GM19468 (cell line): ENCODE results near the gene CHAD.

ENCODE experiments used
- ATAC-seq: cut with Tn5 transposase; IDR thresholded peaks from one replicate; pipeline ENCODE4 v1.9.1; 2021; ENCODE audit warnings: mild to moderate bottlenecking, moderate library complexity, moderate number of reproducible peaks; ENCODE audit not compliant: unreplicated experiment; ENCODE audit errors: extremely low read depth

Gene CHAD

DNA sequence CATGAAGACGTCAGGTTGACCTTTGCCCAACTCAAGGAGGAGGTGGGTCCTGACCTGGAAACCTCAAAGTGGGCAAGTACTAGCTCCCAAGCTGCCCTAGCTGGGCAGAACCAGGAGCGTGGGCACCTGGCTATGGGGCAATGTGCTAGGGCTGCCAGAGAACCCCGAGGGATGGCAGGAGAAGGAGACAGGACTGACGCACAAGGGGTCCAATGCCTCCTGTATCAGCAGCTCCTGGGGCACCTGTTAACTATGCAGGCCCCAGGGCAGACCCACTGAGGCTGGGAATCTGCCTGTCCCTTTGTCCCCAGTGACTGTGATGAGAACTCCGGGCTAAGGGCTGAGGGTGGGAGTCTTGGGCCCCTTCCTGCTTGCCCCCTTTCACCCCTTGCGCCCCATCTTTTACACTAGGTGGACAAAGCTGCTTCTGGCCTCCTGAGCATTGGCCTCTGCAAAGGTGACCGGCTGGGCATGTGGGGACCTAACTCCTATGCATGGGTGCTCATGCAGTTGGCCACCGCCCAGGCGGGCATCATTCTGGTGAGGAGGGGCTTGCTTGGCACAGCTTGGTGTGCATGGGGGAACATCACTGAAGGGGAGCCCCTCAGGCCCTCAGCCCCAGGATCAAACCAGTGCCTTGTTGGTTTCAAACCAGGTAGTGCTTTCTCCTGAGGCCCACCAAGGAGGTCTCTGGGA, 7.7 kb downstream of the CHAD start:
- no peak for ATAC-seq

DNA sequence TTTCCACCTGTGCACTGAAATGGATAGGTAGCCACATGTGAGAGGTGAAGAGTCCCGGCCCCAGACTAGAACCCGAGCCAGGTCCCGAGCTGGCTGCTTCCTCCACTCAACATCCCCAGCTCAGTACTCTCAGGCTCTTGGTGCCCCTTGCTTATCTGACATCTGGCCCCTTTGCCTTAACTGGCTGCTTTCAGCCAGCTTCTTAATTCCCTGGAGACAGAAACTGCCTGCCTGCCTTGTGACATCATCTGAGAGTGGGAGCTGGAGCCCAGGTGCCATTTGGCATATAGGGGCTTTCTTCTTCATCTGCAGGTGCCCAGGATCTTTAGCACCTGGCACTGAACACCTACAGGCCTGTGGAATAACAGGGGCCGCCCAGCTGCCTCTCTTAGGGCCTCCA, 8.9 kb downstream of the CHAD start:
- no peak for ATAC-seq

DNA sequence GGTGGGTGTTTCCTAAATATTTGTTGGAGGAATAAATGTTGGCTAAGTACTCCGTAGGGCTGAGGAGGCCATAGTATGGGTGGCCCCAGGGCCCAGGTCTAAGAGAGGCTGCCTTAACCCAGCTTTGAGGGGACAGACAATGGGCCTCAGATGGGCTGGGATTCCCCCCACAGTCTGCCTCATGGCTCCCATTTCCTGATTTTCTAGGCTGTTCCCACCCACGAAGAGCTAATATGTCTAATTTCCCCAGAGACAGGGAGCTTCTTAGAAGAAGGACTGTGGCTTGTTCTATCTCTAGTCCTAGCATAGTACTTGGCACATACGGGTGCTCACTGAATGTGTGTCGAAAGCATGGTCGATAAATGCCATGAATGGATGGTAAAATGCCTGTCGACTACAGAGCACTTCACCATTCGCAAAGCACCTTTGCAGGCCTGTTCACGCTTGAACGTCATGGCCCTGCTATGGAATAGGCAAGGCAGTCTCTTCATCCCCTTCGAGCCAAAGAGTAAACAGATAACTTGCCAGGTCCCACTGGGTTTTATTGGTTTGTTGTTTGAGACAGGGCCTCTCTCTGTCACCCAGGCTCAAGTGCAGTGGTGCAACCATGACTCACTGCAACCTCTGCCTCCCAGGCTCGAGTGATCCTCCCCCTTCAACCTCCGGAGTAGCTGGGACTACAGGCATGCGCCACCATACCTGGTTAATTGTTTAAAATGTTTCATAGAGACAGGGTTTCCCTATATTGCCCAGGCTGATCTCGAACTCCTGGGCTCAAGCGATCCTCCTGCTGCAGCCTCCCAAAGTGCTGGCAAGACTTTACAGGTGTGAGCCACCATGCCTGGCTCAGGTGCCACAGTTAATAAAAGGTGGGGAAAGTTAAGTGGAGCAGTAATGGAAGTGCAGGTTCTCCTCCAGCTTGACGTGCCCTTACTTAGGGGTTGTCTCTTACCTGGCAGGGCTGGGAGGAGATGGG, 9.7 kb downstream of the CHAD start:
- no peak for ATAC-seq

DNA sequence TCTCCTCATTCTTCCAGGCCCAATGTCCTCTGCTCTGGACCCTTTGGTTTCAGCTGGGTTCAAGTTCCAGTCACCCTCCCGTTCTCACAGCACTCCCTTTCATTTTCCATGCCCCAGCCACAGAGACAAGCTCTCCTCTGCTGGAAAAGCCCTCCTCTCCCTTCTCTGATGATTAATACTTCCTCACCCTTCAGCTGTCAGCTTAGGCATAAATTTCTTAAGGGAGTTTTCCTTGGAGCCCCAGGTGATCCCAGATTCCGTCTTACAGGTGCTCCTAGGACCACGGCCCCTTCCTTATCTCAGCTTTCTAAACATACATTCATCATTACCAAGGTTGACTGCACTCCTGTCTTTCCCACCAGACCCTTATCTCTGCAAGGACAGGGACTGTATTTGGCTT, 10.4 kb downstream of the CHAD start:
- ATAC-seq = no peak

DNA sequence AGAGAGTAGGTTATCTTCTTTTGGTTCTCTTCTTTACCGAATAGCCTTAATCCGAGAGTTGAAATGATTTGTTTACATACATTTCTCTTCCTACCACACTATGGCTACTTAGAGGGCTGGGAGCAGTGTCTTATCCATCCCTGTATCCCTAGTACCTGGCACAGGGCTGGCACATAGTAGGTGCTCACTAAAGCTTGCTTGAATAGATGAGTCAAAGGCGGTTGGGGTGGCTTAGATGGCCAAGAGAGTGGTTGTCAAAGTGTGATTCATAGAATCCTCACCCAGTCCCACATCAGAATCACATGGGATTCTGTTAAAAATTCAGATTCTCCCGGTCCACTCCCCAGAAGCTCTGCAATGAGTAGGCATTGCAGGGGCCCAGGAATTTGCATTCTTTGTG, 11.1 kb downstream of the CHAD start:
- no peak for ATAC-seq

DNA sequence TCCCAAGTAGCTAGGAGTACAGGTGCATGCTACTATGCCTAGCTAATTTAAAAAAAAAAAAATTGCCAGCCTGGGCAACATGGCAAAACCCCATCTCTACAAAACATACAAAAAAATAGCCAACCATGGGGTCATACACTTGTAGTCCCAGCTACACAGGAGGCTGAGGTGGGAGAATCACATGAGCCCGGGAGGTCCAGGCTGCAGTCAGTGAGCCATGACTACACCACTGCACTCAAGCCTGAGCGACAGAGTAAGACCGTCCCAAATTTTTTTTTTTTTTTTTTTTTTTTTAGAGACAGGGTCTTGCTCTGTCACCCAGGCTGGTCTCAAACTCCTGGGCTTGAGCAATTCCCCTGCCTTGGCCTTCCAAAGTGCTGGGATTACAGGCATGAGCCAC, 14.8 kb downstream of the CHAD start:
- no peak for ATAC-seq

DNA sequence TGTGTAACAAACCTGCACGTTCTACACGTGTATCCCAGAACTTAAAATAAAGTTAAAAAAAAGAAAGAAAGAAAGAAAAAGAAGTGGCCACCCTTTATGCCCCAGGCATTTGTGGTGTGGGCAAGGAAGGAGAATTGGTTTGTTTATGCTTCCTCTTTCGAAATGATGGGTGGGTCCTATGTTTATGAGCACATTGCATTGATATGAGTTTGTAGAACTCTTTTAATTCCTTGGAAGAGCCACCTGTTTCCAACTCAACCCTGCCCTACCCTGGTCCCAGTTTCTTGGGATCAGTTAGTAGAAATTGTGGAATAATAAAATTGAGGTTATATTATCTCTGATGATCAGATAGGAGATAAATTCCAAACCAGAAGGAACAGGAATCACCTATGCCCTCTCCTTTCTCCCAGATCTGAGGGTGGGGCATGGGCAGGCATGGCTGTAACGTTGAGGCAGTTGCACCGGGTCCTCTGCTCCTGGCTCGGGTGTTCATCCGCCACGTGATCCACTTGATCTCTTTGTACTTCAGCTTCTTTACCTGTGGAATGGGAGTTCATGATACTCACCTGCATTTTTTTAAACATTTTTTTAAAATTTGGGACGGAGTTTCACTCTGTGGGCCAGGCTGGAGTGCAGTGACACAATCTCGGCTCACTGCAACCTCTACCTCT, 15.9 kb downstream of the CHAD start:
- ATAC-seq = no peak

DNA sequence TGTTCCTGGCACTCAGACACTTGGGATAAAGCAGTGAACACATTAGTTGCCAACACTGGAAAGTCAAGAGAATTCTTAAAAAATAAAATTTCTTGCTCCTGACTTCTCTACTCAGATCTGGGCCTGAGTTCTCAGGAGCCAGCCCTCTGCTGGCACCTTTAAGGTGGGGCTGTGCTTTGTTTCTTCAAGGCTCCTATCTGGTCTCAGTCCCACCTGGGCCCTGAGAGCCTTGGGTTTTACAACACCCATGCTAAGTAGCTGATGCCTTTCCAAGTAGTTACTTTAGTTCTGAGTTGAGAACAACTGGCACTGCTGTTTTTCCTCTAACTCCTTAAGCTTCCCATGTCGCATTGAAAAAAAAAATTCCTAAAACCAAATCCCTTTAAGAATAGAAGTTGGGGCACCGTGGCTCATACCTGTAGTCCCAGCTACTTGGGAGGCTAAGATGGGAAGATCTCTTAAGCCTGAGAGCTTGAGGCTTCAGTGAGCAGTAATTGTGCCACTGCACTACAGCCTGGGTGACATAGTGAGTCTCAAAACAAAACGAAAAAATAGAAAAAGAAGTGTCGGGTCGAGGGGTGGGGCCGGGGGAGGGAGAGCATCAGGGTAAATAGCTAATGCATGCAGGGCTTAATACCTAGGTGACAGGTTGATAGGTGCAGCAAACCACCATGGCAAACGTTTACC, 16.6 kb downstream of the CHAD start:
- no peak for ATAC-seq

DNA sequence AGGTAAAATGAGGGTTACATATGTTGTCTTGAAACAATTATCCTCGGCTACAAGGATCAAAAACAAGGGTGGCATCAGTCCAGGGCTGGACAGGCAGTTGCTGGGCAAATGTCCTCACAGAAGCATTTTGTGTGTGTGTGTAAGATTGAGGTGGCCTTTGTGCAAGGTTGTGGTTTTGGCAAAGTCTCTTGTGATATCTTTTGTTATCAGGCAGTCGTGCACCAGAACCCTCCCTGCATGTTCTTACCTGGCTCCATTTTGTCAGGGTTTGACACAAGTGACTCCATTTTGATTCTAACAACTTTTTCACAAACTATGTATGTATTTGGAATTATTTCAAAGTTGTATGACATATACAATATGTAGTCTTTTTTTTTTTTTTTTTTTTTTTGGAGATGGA, 20.0 kb downstream of the CHAD start:
- ATAC-seq = no peak

DNA sequence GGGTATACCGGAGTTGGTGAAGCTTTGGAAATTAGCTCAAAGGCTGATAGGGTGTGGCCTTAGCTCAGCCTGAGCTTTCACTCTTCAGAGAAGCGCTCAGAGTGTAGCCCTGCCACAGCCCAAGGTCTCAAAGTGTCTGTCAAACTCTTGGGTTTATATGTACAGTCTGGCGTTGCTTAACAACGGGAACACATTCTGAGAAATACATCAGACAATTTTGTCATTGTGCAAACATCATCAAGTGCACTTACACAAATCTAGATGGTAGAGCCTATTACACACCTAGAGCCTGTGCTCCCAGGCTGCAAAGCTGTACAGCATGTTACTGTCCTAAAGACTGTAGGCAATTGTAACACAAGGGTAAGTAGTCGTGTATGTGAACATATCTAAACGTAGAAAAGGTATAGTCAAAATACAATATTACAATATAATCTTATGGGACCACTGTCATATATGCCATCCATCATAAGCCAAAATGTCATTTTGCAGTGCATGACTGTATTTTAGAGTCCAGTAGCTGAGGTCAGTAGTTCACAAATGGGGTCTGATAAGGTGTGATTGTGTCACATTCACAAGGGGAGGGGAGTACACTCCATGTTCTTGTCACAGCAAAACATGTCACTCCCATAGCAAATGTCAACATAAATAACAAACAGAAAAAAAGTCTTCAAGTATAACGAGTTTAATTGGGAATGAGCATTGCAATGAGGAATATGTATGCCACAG, 20.6 kb downstream of the CHAD start:
- ATAC-seq = no peak

DNA sequence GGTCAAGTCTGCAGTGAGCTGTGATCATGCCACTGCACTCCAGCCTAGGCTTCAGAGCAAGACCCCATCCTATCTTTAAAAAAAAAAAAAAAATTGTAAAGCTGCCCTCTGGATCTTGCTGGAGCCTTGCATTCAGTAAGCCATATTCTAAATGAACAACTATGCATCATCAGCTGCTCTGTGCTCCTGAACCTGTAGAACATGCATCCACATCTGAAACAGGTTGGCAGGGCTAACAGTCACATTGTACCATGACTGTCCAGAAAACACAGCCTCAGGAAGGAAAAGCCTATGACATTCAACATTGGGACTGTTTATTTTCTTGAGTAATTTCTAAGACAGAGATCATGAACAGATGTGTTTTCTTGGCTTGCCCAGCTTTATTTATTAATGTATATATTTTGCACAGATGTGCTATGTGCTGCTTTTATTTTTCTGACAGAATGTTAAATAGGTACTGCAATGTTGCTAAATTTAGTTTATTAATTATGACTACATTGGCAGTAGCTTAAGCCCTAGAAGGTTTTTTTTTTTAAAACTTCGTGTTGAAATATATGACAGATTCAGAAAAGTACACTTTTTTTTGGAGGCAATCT, 22.9 kb downstream of the CHAD start:
- ATAC-seq = no peak

DNA sequence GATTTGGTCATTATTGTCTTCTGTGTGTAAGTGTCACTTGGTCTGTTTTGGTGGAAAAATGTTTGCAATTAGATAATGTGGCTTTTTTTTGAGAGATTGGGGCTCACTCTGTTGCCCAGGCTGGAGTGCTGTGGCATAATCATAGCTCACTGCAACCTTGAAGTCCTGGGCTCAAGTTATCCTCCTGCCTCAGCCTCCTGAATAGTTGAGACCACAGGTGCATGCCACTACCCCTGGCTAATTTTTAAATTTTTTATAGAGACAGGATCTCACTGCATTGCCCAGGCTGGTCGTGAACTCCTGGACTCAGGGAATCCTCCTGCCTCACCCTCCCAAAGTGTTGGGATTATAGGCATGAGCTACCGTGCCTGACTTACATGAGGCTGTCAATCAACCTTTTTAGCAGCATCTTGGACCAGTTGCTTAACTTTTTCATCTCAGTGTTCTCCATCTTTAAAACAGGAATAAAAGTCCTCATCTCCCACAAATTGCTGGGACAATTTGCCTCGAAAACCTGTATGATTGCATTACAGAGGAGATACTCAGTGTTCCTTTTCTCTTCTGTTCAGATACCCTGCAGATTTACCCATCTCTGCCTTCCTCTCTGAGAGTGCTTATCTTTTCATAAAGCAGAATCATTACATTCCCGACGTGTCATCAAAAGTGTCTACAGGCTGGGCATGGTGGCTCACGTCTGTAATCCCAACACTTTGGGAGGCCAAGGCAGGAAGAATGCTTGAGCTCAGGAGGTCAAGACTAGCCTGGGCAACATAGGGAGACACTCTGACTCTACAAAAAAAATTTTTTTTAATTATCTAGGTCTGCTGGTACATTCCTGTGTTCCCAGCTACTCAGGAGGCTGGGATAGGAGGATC, 23.6 kb downstream of the CHAD start:
- no peak for ATAC-seq

DNA sequence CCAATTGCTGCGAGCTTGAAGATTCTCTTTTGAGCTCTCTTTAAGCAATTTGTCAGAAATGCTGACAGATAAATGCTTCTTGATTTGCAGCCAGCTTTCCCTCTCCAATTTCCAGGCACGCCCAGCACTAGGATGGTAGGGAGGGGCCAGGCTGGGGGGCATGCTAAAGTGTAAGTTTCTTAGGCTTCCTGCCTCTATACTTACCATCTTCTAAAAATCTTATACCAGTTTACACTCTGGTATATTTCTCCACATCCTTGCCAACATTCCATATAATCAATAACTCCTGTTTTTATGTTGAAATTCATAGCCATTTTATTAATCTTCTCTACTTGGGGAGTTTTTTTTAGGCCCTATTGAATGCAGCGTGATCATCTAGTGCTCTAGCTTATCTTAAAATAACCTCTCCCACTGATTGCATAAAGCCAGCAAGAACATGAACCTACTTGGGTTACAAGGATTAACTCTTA, 25.1 kb downstream of the CHAD start:
- ATAC-seq = no peak

DNA sequence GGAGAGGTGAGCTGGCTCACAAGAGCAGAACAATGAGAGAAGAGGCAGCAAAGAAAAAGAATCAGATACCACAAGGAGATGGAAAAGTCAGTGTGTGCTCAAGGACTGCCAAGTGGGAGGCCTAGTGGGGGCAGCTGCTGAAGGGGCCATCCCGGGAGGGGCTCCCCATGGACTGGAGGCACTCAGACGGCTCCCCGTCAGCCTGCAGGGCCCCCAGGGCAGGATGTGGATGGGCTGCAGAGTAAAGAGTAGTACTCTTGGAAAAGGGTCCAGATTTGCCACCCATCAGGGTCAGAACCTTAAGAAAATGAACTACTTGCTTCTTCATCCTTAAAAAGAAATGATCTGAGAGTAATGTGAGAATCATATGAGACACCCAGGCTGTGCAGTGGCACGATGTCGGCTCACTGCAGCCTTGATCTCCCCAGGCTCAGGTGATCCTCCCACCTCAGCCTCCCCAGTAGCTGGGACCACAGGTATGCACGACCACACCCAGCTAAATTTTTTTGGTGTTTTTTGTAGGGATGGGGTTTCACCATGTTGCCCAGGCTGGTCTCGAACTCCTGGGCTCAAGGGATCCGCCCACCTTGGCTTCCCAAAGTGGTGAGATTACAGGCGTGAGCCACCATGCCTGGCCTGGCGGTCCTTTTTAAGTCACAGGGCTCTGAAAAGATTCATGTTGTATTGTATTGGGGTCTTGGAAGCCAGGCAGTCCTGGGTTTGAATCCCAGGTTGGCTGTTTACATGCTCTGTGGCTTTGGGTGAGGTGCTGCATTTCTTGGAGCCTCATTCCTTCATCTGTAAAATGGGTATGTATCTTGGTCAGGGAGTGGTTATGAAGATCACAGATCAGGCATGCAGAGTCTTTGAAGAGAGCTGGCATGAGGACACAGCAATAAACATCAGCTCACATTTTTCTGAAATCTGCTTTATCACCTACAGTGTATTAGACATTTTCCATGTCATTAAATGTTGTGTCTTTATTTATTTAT, 27.5 kb downstream of the CHAD start:
- no peak for ATAC-seq

DNA sequence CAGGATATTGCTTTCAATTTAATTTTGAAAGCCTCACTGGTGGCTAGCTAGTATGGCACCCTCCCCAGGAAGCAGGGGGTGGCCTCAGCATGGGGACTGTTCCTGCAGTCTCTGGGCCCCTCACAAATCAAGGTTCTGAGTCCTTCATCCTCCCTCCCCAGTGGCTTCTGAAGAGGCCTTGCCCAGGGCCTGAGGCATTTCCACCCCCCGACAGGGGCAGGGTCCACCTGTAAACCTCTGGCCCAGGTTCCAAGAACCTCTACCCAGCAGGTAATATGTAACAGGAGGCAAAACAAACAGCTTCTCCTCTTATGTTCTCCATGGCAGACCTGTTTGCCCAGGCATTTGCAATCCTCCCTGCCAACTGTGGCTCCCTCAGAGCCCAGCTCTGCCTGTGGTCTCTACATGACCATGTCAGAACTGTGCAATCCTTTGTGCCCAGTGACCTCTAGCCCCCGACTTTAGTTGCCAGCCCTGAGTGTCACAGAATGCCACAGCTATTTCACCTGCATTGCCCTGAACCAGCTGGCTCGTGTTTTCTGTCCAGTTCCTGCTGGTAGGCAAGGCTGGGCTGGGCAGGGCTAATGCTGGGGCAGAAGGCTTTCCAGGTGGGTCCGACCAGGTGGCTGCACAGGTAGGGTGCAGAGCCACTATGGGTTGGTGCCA, 28.4 kb downstream of the CHAD start:
- no peak for ATAC-seq

DNA sequence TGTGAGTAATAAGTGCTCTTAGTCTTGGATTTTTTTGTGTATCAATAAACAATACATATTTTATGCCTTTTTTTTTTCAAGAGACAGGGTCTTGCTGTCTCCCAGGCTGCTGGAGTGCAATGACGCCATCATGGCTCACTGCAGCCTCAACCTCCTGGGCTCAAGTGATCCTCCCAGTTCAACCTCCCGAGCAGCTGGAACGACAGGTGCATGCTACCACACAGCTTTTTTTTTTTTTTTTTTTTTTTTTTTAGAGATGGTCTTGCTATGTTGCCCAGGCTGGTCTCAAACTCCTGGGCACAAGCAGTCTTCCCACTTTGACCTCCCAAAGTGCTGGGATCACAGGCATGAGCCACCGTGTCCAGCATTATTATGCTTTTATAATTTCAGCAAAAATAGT, 29.7 kb downstream of the CHAD start:
- no peak for ATAC-seq

DNA sequence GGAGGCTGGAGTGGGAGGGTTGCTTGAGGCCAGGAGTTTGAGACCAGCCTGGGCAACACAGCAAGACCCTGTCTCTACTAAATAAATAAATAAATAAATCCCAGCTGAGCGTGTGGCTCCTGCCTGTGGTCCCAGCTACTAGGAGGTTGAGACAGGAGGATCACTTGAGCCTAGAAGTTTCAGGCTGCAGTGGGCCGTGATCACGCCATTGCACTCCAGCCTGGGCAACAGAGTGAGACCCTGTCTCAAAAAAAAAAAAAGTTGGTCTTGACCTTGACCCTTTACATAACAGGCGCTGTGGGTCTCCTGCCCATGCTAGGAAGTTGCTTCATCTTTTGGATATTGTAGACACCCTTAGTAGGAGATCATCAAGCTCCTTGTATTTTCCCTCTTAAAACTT, 31.3 kb downstream of the CHAD start:
- no peak for ATAC-seq
